Measurements from ENCODE around the gene CHRDL2. TPM values are rescaled to one million over a fixed set of nuclear protein-coding genes. Genes with fewer than 3 reads are reported as not detected.

CHRDL2 gene
- polyA plus RNA-seq, 1 of the 3 experiments (the other 2 are of a cell fraction), result not detected

- Histone ChIP-seq H3K79me2 (ENCODE audit: insufficient read depth) (no peaks in the 10 kb centered on the region), H3K36me3 (replicated peaks in 1 of 2; ENCODE audit: control insufficient read depth in 1 of 2, insufficient read depth in 2 of 2, low read length in 1 of 2) (no peaks in the 10 kb centered on the region), H3K4me3 (ENCODE audit: low read depth in 2 of 2, low read length in 1 of 2) (no peak overlapping the region), H3K4me1 (ENCODE audit: control insufficient read depth in 1 of 2, insufficient read depth in 2 of 2, low read depth in 1 of 2, low read length in 1 of 2) (peaks cover 16% of the 10 kb centered on the region in 2 experiments), H2AFZ (ENCODE audit: low read depth) (no peak overlapping the region), H3K9me2 (no peaks in the 10 kb centered on the region), H3K4me2 (no peak overlapping the region), H3K27me3 (ENCODE audit: insufficient read depth) (no peaks in the 10 kb centered on the region), H3K9me3 (no peaks in the 10 kb centered on the region), H3K9ac (no peak overlapping the region), H3K27ac (ENCODE audit: low read depth in 2 of 2, low read length in 1 of 2) (no peak overlapping the region), H4K20me1 (ENCODE audit: insufficient read depth) (no peaks in the 10 kb centered on the region), H3F3A (replicated peaks; ENCODE audit: insufficient read depth) (peaks cover 18% of the 10 kb centered on the region)
- no peak for DNase-seq
- 82% methylated on average over 5 of the region's 5 CpGs for WGBS (ENCODE audit: low lambda C conversion rate)
- POLR2A ChIA-PET, result no interaction called here
- TF ChIP-seq GATA2 (CRISPR knock-in tag; IDR thresholded peaks at IDR 0.05) (no peak), RXRA (IDR thresholded peaks at IDR 0.05; ENCODE audit: borderline replicate concordance, low read depth) (no peak), ELF1 (IDR thresholded peaks at IDR 0.05) (no peak), EP300 (IDR thresholded peaks at IDR 0.05; ENCODE audit: borderline replicate concordance in 1 of 2, low read depth in 1 of 2, low read length in 1 of 2) (no peak), GABPA (IDR thresholded peaks at IDR 0.05; ENCODE audit: low read depth) (no peak)
- CTCF ChIA-PET, result interaction anchor here (0.7 to 1.7 kb wide), 8 partner anchors 11 to 223 kb away, joined by 3 to 4 read pairs (median 3); no protein-coding TSS in a partner anchor
These were observed 54.6 kb downstream of the CHRDL2 start for GRCh38 chr11:74676596-74676995.

GRCh38 chr11:74675761-74676160 is 55.5 kb downstream of the CHRDL2 start:
- H4K20me1 ChIP-seq (ENCODE audit: insufficient read depth), result no peaks in the 10 kb centered on the region
- no peak overlapping the region for H3K27ac ChIP-seq (ENCODE audit: low read depth in 2 of 2, low read length in 1 of 2)
- ChIA-PET CTCF (interaction anchor here (1.7 kb wide), 1 partner anchor 11 kb away, joined by 4 read pairs; no protein-coding TSS in a partner anchor), POLR2A (no interaction called here)
- 89% methylated on average over 3 of the region's 3 CpGs for WGBS (ENCODE audit: low lambda C conversion rate)
- H3K79me2 ChIP-seq (ENCODE audit: insufficient read depth), result no peaks in the 10 kb centered on the region
- no peak overlapping the region for H3K4me2 ChIP-seq
- H3K4me1 ChIP-seq (ENCODE audit: control insufficient read depth in 1 of 2, insufficient read depth in 2 of 2, low read depth in 1 of 2, low read length in 1 of 2), result peaks cover 15 to 16% of the 10 kb centered on the region in 2 experiments
- no peaks in the 10 kb centered on the region for H3K27me3 ChIP-seq (ENCODE audit: insufficient read depth)
- no peak overlapping the region for H2AFZ ChIP-seq (ENCODE audit: low read depth)
- H3K4me3 ChIP-seq (ENCODE audit: low read depth in 2 of 2, low read length in 1 of 2), result no peak overlapping the region
- no peaks in the 10 kb centered on the region for H3K9me3 ChIP-seq
- H3K9me2 ChIP-seq, result no peaks in the 10 kb centered on the region
- no peaks in the 10 kb centered on the region for H3K36me3 ChIP-seq (replicated peaks in 1 of 2; ENCODE audit: control insufficient read depth in 1 of 2, insufficient read depth in 2 of 2, low read length in 1 of 2)
- H3K9ac ChIP-seq, result no peak overlapping the region
- peaks cover 18% of the 10 kb centered on the region for H3F3A ChIP-seq (replicated peaks; ENCODE audit: insufficient read depth)
- DNase-seq, result no peak
- no peak for TF ChIP-seq PBX3 (IDR thresholded peaks at IDR 0.05)
- no peak for TF ChIP-seq NRF1 (IDR thresholded peaks at IDR 0.05; ENCODE audit: low read depth, low read length)
- TF ChIP-seq RFX5 (IDR thresholded peaks at IDR 0.05; ENCODE audit: low read length), result no peak
- TF ChIP-seq MXI1 (IDR thresholded peaks at IDR 0.05; ENCODE audit: low read depth, low read length), result no peak
- TF ChIP-seq GABPA (IDR thresholded peaks at IDR 0.05; ENCODE audit: low read depth), result no peak
- TF ChIP-seq CHD2 (IDR thresholded peaks at IDR 0.05; ENCODE audit: low read length, partially characterized antibody), result no peak
- TF ChIP-seq REST (IDR thresholded peaks at IDR 0.05; ENCODE audit: low read depth, low read length), result no peak
- no peak for TF ChIP-seq USF2 (IDR thresholded peaks at IDR 0.05; ENCODE audit: borderline replicate concordance, low read depth, low read length)
- TF ChIP-seq ZBTB33 (IDR thresholded peaks at IDR 0.05; ENCODE audit: borderline replicate concordance, low read depth), result no peak
- TF ChIP-seq USF1 (IDR thresholded peaks at IDR 0.05; ENCODE audit: borderline replicate concordance, low read depth), result no peak
- TF ChIP-seq RCOR1 (IDR thresholded peaks at IDR 0.05; ENCODE audit: low read length), result no peak
- no peak for TF ChIP-seq YY1 (IDR thresholded peaks at IDR 0.05; ENCODE audit: low read depth)
- no peak for TF ChIP-seq FOXJ3 (CRISPR knock-in tag; IDR thresholded peaks at IDR 0.05)
- TF ChIP-seq TEAD4 (IDR thresholded peaks at IDR 0.05; ENCODE audit: borderline replicate concordance, insufficient read depth), result no peak
- TF ChIP-seq SMC3 (IDR thresholded peaks at IDR 0.05; ENCODE audit: low read depth, low read length), result no peak
- TF ChIP-seq TCF12 (IDR thresholded peaks at IDR 0.05), result no peak
